CD14-positive monocyte (primary cell): ENCODE measurements around the gene CRACDL. TPM values are rescaled to one million over a fixed set of nuclear protein-coding genes. Genes with fewer than 3 reads are reported as not detected.

Experiments
- DNase-seq, 3 donors: peaks; one replicate each; pipeline ENCODE4 v3.0.0-alpha.2; 2011 to 2022
- H2AFZ ChIP-seq: 2 replicates; pipeline ENCODE4 v1.6.0; 2012; ENCODE audit warnings: mild to moderate bottlenecking, low read depth, low read length, inconsistent platforms; ENCODE audit not compliant: insufficient read depth, poor library complexity, severe bottlenecking
- H3K27ac ChIP-seq, 2 donors: 1 replicate in 1 of 2; 2 replicates in 1 of 2; pipeline ENCODE4 v1.5.1; 2012 to 2013; ENCODE audit warnings: low read length in 2 of 2, control low read depth in 1 of 2, inconsistent platforms in 1 of 2, low read depth in 1 of 2, mild to moderate bottlenecking in 1 of 2
- H3K27me3 ChIP-seq, 2 donors: one replicate each; pipeline versions ENCODE4 v1.6.0 to v1.6.1; 2011 to 2013; ENCODE audit warnings: low read length in 2 of 2; ENCODE audit not compliant: control insufficient read depth in 2 of 2, insufficient read depth in 2 of 2
- H3K36me3 ChIP-seq, 2 donors: replicated peaks in 1 of 2; 1 replicate in 1 of 2; 2 replicates in 1 of 2; pipeline versions ENCODE4 v1.5.1 to v1.6.1; 2012 to 2013; ENCODE audit warnings: low read length in 2 of 2, control low read depth in 1 of 2, inconsistent platforms in 1 of 2, mild to moderate bottlenecking in 1 of 2; ENCODE audit not compliant: insufficient read depth in 2 of 2, control insufficient read depth in 1 of 2
- H3K4me1 ChIP-seq, 2 donors: 1 replicate in 1 of 2; 2 replicates in 1 of 2; pipeline versions ENCODE4 v1.5.1 to v1.6.1; 2012 to 2013; ENCODE audit warnings: low read length in 2 of 2, control low read depth in 1 of 2, inconsistent platforms in 1 of 2, mild to moderate bottlenecking in 1 of 2, moderate library complexity in 1 of 2; ENCODE audit not compliant: insufficient read depth in 2 of 2, control insufficient read depth in 1 of 2
- H3K4me2 ChIP-seq: replicated peaks from 2 replicates; pipeline ENCODE3; 2012; ENCODE audit warnings: low read length, moderate library complexity, mild to moderate bottlenecking; ENCODE audit not compliant: poor library complexity, severe bottlenecking; ENCODE audit errors: extremely low read depth
- H3K4me3 ChIP-seq, 3 experiments: fragments of 200-600 bp in 1 of 3; sonication (generic) in 1 of 3; replicated peaks in 1 of 3; 1 replicate in 2 of 3; 2 replicates in 1 of 3; pipeline ENCODE4 v1.5.1; 2011 to 2013; ENCODE audit warnings: low read length in 3 of 3, mild to moderate bottlenecking in 3 of 3, control low read depth in 2 of 3, low read depth in 2 of 3, inconsistent platforms in 1 of 3, moderate library complexity in 1 of 3
- H3K79me2 ChIP-seq: 2 replicates; pipeline ENCODE4 v1.6.0; 2012; ENCODE audit warnings: mild to moderate bottlenecking, control low read depth, inconsistent platforms, low read length, moderate library complexity; ENCODE audit not compliant: insufficient read depth
- H3K9ac ChIP-seq: 2 replicates; pipeline ENCODE4 v1.6.0; 2017; ENCODE audit warnings: low read length, mild to moderate bottlenecking; ENCODE audit not compliant: insufficient read depth, poor library complexity, severe bottlenecking
- H3K9me3 ChIP-seq, 2 donors: replicated peaks in 1 of 2; 1 replicate in 1 of 2; 2 replicates in 1 of 2; pipeline versions ENCODE4 v1.5.1 to v1.6.1; 2012 to 2013; ENCODE audit warnings: low read length in 2 of 2, control low read depth in 1 of 2; ENCODE audit not compliant: control insufficient read depth in 1 of 2, insufficient read depth in 1 of 2
- H4K20me1 ChIP-seq: 2 replicates; pipeline ENCODE4 v1.6.0; 2012; ENCODE audit warnings: mild to moderate bottlenecking, low read length, control low read depth, moderate library complexity; ENCODE audit not compliant: insufficient read depth
- H3K27ac Mint-ChIP-seq, 7 donors: one replicate each; pipeline ENCODE4 v1.8.0; 2020; ENCODE audit warnings: mild to moderate bottlenecking in 7 of 7, mixed read lengths in 7 of 7, moderate library complexity in 6 of 7, inconsistent platforms in 2 of 7
- H3K27me3 Mint-ChIP-seq, 3 donors: one replicate each; pipeline ENCODE4 v1.8.0; 2021 to 2022; ENCODE audit warnings: low read depth in 3 of 3, mild to moderate bottlenecking in 3 of 3, mixed read lengths in 3 of 3, moderate library complexity in 3 of 3, inconsistent platforms in 1 of 3
- H3K36me3 Mint-ChIP-seq, 2 donors: one replicate each; pipeline ENCODE4 v1.8.0; 2020; ENCODE audit warnings: mixed read lengths in 2 of 2, inconsistent platforms in 1 of 2, mild to moderate bottlenecking in 1 of 2
- H3K4me1 Mint-ChIP-seq: one replicate; pipeline ENCODE4 v1.8.0; 2020; ENCODE audit warnings: mild to moderate bottlenecking, mixed read lengths
- H3K4me3 Mint-ChIP-seq, 2 donors: one replicate each; pipeline ENCODE4 v1.8.0; 2020; ENCODE audit warnings: mild to moderate bottlenecking in 2 of 2, mixed read lengths in 2 of 2, moderate library complexity in 1 of 2
- H3K9me3 Mint-ChIP-seq, 7 donors: one replicate each; pipeline ENCODE4 v1.8.0; 2020 to 2022; ENCODE audit warnings: mixed read lengths in 7 of 7, mild to moderate bottlenecking in 6 of 7, moderate library complexity in 6 of 7, inconsistent platforms in 2 of 7
- CTCF ChIP-seq: fragments of 200-600 bp; IDR thresholded peaks from one replicate; pipeline ENCODE4 v1.8.0; 2022; ENCODE audit warnings: antibody characterized with exemption, mild to moderate bottlenecking
- WGBS: methylation state at CpG from one replicate; pipeline ENCODE4 v1.1.5; 2013; ENCODE audit warnings: missing lambda C conversion rate; ENCODE audit not compliant: insufficient coverage; 5-methylcytosine and 5-hydroxymethylcytosine counted together
- intact Hi-C, 2 donors: fragments of 100-400 bp; cut with micrococcal nuclease; formaldehyde crosslinking; loops; one replicate each; pipeline versions ENCODE4 v1.15.0 to v1.15.1; 2023
- polyA plus RNA-seq, 3 donors: library from polyadenylated mRNA; depleted of rRNA in 1 of 3; unstranded in 2 of 3; stranded (reverse) in 1 of 3; fragments of 300-500 nt in 2 of 3; fragments of >200 nt in 1 of 3; fragmentation: Illumina TruSeq in 2 of 3; gene quantifications; 1 replicate in 2 of 3; 2 replicates in 1 of 3; pipeline ENCODE4 v1.2.3, GENCODE V29; 2012 to 2021

The CRACDL gene
- polyA plus RNA-seq, 3 donors: 0.12 to 0.35 (median 0.28) TPM

- Histone ChIP-seq H3K36me3 (no peaks in the 10 kb centered on the region), H3K4me2 (no peak overlapping the region), H3K4me1 (peaks cover 20 to 22% of the 10 kb centered on the region in 2 donors), H3K9me3 (no peaks in the 10 kb centered on the region), H3K9ac (no peak overlapping the region), H2AFZ (no peak overlapping the region), H3K27ac (no peak overlapping the region), H4K20me1 (no peaks in the 10 kb centered on the region), H3K4me3 (no peak overlapping the region), H3K27me3 (no peaks in the 10 kb centered on the region), H3K79me2 (no peaks in the 10 kb centered on the region)
- intact Hi-C loops: no loop called here
- TF ChIP-seq CTCF: no peak
- no peaks in the 10 kb centered on the region for H3K36me3 Mint-ChIP-seq
- peaks cover 0 to 4% (median 2%) of the 10 kb centered on the region in 3 donors for H3K27me3 Mint-ChIP-seq
- DNase-seq: no peak
- peaks cover 0 to 3% (median 0%) of the 10 kb centered on the region in 7 donors for H3K9me3 Mint-ChIP-seq
- WGBS: 94% methylated on average over 3 of the region's 4 CpGs
- H3K4me1 Mint-ChIP-seq: peaks cover 29% of the 10 kb centered on the region
- no peak overlapping the region for H3K4me3 Mint-ChIP-seq
- H3K27ac Mint-ChIP-seq: no peak overlapping the region
Measured at GRCh38 chr2:98907385-98907784, 28.6 kb downstream of the CRACDL start.

- TF ChIP-seq CTCF: no peak
- Mint-ChIP-seq H3K9me3 (peaks cover 0 to 3% (median 0%) of the 10 kb centered on the region in 7 donors), H3K27me3 (peaks cover 2 to 7% (median 4%) of the 10 kb centered on the region in 3 donors), H3K4me3 (no peak overlapping the region), H3K27ac (no peak overlapping the region), H3K4me1 (peaks cover 13% of the 10 kb centered on the region), H3K36me3 (no peaks in the 10 kb centered on the region)
- Histone ChIP-seq H3K4me1 (peaks cover 8 to 9% of the 10 kb centered on the region in 2 donors), H3K4me2 (no peak overlapping the region), H3K36me3 (no peaks in the 10 kb centered on the region), H3K9ac (no peak overlapping the region), H2AFZ (no peak overlapping the region), H3K79me2 (no peaks in the 10 kb centered on the region), H3K27me3 (no peaks in the 10 kb centered on the region), H4K20me1 (no peaks in the 10 kb centered on the region), H3K4me3 (no peak overlapping the region), H3K9me3 (no peaks in the 10 kb centered on the region), H3K27ac (no peak overlapping the region)
- DNase-seq: no peak
- intact Hi-C loops: no loop called here
- 95% methylated on average over 13 of the region's 13 CpGs for WGBS
Measured at GRCh38 chr2:98903767-98904485, 32.1 kb downstream of the CRACDL start.
